Hematopoietic multipotent progenitor cell treated with erythropoietin and hydrocortisone succinate and interleukin-3 and kit ligand, for 6 days (in vitro differentiated cells): ENCODE measurements around the gene LPAR5.

Source experiments
- DNase-seq: peaks from one replicate; pipeline ENCODE4 v3.0.0-alpha.2; 2015

Gene LPAR5

DNA sequence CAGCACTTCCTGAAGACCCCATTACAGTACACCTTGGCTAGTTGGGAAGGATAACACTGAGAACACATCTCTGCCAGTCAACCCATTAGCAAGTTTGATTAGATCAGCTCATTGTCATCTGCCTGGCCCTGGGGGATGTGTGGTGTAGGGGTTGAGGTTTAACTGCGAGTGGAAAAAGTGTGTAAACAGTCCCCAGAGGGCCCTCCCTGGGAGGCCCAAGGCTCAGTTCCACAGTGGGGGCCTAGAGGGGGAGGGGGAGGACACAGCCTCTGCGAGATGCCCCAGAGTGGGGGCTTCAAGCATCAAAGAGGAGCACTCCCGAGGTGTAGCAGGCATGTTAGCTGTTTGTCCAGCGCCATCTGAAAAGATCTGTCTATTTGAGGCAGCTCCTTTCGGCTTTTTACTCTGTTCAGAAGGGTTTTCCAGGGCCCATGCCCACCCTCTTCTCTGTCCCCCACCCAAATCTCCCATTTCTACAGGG lies 344 bp downstream of the LPAR5 start:
- DNase-seq = peak; percentile 83

DNA sequence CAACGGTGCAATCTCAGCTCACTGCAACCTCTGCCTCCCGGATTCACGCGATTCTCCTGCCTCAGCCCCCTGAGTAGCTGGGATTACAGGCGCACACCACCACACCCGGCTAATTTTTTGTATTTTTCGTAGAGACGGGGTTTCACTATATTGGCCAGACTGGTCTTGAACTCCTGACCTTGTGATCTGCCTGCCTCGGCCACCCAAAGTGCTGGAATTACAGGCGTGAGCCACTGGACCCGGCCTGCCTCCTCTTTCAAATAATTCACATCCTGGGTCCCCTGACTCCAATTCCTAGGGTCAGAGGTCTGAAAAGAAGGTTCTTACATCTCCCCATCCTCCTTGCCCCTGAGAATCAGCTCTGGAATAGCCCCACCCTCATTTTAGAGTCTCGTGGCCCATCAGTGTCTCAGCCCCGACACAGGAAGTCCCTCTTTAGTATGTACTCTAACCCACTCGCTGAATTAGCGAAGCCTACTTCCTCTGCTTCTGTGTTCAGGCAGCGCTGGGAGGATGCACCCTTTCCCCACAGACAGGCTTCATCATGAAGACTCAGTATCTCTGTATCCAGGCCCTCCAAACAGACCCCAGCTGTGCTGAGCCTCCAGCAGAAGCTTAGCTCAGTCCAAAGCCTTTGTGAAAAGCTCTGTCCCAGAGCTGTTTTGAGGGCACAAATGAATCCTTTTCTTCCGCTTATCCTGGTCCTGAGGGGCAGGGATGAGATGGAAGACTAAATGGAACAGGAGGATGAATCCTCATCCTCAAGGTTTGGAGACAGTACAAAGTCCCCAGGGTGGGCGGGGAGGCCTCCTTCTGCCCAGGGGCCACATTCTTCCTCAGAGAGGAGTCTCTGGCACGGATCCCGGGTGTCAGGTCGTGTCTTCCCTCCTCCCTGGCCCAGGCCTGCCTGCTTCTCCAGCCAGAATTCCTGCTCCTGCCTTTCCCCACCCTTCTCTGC lies 3.5 kb downstream of the LPAR5 start:
- peak; percentile 75 for DNase-seq

DNA sequence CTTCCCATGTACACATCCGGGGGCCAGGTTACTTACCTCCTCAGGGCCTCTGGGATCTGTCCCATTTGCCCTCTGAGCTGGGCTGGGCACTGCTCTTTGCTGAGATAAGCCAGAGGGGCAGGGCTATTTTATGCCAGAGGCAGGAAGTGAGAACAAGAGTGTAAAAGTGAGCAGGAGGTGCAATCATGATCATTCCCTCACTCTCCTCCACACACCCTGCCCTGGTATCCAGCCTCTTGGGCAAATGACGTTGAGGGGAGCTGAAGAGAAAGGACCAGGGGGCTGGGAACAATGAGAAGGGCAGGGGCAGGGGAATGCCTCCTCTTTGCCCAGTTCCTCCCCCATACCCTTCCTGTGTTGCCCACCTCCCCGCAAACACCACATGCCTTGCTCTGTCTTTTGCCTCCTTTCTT lies 4.2 kb downstream of the LPAR5 start:
- peak; percentile 80 for DNase-seq

DNA sequence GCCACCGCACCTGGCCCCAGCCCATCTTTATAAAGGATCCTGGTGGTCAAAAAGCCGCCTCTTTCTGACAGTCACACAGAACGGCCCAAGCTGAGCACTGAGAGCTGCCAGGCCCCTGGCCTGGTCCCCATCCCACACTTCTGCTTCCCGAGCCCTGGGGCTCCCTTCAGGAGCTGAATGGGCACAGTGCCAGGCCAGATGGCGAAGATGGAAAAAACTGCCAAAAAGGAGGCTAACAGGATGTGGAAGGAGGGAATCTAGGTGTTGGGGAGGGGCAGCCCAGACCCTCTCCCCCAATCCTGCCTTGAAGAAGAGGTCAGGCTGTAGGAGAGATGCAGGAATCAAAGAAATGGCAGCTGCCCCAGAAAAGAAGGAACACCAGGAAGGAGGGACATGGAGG lies 5.0 kb downstream of the LPAR5 start:
- DNase-seq = no peak

DNA sequence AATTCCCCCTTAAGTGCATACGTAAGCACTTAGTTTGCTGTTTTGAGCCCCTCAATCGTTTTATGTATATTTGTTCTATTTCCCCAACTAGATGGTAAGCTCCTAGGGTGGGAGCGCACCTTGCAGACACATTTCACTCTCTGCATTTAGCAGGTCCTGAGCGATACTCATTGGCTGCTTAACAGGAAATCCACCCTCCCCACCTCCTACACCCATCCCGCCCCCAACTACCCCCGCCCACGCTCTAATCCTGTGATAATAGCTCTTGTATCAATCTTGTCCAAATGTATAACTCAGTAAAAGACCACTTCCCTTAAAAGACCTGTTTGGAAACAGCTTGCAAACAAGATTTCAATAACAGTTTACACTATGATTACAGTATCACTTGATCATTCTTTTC lies 8.1 kb downstream of the LPAR5 start:
- DNase-seq = peak; percentile 69

DNA sequence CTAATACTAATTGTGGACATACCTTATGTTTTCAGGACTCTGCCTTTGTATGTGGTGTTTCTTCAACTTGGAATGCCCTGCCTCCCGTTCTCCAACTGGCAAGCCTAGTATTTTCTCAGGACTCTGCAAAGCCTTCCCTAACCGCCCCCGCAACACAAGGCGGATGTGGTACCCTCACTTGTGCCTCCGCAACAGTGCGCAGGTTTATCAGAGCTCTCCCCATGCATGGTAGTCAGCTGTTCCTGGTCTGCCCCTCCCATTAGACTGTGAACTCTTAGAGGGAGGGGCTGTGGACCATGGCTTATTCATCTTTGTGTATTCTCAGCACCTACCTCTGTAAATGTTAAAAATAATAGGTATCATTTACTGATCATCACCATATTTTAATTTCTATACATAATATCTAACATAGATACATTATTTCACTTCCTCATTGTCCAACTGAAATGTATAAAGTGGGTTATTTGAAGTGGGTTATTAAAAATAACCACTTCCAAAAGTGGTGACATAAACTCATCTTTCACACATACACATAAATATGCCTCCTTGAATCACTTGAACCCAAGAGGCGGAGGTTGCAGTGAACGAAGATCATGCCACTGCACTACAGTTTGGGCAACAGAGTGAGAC lies 9.0 kb downstream of the LPAR5 start:
- DNase-seq = peak; percentile 47

DNA sequence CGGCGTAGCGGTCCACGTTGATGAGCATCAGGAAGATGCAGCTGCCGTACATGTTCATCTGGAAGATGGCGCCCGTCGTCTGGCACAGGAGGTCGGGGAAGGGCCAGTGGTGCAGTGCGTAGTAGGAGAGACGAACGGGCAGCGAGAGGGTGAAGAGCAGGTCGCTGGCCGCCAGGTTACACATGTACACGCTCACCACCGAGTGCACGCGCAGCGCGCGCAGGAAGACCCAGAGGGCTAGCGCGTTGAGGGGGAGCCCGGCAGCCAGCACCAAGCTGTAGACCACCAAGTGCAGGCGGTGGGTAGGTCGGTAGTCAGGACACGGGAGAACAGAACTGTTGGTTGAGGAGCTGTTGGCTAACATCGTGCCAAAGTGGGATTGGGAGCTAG lies 14.9 kb downstream of the LPAR5 start:
- DNase-seq = no peak

DNA sequence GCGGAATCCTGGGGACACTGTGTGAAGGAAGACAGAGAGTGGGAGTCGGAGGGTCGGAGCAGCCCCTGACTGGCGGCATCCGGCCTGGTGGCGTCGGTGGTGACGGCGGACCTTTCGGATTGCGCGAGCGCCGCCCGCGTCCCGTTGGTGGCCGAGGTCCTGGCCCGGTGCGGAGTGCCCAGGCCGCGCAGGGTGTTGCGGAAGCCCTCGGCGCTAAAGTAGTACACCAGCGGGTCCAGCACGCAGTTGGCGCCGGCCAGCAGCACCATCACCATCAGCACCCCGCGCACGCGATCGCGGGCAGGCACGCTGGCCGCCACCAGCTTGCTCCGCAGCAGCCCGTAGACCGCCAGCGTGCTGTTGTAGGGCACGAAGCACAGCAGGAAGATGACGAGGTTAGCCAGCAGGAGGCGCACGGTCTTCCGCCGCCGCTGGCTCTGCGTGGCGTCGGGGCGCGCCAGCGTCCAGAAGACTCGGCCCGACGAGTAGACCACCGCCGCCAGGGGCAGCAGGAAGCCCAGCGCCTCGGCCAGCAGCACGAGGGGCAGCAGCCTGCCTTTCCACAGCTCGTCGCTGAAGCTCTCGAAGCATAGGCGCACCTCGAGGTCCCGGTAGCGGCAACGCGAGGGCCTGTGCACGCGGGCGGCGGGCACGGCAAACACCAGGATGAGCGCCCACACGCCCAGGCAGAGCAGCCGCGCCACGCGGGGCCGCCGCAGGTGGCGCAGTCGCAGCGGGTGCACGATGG lies 15.4 kb downstream of the LPAR5 start:
- peak; percentile 62 for DNase-seq

DNA sequence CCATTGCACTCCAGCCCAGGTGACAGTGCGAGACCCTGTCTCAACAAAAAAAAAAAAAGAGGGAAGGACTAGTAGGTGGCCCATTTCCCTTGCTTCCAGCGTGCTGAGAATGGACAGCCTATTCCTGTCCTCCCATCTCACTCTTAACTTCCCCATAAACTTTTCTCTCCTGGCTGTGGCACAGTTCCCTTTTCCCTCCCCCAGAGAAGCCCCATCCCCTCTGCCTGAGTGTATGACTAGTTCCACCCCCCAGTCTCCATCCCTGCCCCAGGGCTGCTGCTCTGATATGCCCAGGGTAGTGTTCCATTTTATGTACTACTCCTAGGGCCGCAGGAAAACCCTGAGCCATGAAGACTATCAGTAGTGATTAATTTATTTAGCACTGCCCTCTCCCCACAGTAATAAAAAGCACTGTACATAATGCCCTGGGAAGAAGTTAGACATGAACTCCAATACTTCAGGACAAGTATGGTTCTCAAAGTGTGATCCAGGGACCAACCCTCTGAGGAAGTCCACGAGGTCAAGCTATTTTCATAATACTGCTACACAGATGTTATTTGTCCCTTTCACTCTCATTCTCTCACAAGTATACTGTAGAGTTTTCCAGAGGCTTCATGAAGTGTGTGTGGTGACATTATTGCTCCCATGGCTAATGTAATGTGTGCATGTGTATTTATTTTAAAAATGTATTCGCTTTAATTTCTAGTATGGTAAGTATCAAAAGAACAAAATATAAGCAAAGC lies 17.1 kb downstream of the LPAR5 start:
- no peak for DNase-seq

DNA sequence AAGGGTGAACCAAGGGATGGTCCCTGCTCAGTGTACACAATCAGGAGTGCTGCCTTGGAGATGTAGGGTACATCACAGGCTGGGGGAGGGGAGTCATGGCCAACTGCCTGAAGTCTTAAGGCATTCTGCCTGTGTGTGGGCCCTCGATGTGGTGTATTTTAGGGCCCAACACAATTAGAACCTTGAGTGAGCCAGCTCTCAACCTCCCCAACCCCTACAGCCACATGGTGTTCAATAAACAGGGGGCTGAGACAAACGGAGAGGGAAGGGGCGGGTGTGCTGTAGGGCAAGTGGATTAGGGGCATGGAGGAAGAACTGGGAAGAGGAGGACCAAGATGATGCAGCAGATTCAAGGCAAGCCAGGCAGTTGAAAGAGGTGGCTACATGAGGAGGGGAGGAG lies 20.0 kb downstream of the LPAR5 start:
- DNase-seq = no peak

DNA sequence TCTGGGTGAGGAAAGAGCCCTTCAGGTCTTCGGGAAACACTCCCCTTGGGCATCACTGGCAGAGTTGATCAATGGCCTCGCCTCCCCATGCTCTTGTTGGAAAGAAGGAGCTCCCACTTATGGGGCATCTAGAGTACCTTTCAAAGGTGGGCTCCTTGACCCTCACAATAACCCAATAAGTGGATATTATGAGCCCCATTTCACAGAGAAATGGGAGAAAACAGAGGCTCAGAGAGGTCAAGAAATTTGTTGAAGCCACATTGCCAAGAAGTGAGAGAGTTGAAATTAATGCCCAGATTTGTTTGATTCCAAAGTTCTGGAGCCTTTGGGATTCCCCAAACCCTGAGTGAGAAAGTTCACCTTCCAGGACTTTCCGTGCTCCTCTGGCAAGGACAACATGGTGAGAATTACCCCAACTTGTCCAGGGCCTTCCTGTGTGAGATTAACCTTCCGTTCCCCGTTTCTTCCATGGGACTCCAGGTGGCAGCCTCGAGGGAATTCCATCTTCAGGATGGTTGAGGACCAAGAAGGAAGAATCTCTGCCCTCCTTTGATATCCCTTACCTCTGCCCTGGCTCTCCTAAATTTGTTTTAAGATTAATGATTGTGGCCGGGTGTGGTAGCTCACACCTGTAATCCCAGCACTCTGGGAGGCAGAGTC lies 21.1 kb downstream of the LPAR5 start:
- DNase-seq = no peak

DNA sequence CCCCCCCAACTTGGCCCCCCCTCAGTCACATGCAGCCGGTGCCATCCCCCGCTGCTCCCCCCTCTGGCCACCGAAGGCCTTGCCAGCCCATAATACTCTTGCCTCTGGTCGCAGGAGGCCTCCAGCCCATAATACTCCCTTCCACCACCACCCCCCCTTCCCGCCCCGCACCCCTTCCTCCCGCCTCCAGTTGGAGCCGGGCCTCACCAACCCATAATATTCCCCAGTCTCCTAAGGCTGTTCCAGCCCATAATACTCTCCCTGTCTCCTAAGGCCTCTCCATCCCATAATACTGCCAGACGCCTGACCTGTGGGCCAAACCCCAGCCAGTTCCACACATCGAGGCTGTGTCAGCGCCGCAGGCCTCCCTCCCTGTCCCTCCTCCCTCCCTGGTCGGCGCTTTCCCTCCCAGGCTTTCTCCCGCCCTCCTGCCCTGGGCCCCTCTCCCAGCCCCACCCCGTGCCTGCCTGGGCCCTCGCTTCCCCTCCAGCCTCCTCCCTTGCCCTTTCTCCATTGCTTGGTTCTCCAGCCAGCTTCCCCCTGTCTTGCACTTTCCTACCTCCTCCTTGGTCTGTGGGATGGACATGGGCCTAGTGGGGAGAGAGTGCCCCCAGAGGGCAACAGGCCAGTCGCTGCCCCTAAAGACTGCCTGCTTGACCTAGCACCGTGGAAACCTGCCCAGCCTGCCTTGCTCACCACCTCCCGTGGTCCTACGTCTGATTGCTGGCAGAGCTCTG lies 21.8 kb downstream of the LPAR5 start:
- DNase-seq = peak; percentile 99

DNA sequence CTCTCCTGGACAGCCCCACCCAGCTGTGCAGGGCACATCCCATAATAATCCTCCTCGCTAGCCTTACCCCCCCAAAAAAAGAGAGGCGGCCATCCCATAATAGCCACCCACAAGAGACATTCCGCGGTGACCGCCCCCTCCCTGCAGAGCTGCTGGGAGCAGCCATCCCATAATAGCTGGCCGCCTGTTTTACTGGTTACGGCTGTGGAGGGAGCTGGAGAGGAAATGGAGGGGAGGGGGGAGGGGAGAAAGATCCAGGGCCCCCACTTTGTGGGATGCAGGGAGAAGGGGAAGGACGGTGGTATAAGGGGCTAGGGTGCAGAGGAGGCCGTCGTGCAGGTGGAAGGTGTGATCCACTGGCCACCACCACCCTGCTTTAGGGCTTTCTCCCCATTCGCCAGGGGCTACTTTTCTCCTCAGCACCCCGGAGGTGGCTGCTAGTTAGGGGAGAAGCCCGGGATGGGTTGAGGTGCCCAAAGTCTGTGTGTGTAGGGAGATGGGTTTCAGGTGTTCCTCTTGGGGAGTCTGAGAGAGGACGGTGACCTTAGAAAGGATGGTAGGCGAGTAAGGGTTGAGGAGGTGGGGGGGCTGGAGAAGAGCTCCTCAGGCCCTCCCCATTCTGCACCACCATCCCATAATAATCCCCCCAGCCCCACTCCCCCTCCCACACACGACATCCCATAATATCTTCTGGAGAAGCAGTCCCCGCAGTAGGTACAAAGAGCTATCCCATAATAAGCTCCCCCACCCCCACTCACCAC lies 22.6 kb downstream of the LPAR5 start:
- peak; percentile 97 for DNase-seq

DNA sequence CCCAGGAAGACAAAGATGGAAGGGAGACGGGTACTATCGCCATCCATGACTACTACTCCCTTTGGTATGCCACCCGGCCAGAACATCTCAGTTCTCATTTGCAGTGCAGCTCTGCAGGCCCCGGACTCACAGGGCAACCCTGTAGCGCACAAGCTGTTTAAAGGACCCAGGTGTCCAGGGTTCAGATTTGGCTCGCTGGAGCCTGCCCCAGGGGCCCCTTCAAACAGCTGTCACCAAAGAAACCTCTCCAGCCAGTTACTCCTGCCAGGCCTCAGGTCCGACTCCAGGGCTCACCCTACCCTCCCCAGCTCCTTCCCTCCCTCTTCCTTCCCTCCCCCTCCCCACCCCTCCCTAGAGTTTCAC lies 23.1 kb downstream of the LPAR5 start:
- no peak for DNase-seq

DNA sequence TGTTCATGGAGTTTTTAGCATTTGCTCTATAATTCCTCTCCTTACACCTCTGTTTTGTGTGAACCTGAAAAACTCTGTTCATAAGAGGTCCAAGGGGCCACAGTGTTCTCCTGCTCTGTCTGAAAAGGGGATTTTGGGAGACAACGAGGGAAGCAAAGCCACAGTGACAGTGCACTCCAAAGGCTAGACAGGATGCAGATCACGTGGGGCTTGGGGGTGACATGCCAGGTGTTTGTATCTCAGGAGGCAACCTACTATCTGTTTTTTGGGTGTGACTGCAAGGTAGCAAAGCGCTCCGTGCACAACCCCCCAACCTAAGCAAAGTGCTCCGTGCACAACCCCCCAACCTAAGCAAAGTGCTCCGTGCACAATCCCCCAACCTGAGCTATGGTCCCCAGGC lies 23.5 kb downstream of the LPAR5 start:
- DNase-seq = peak; percentile 35

DNA sequence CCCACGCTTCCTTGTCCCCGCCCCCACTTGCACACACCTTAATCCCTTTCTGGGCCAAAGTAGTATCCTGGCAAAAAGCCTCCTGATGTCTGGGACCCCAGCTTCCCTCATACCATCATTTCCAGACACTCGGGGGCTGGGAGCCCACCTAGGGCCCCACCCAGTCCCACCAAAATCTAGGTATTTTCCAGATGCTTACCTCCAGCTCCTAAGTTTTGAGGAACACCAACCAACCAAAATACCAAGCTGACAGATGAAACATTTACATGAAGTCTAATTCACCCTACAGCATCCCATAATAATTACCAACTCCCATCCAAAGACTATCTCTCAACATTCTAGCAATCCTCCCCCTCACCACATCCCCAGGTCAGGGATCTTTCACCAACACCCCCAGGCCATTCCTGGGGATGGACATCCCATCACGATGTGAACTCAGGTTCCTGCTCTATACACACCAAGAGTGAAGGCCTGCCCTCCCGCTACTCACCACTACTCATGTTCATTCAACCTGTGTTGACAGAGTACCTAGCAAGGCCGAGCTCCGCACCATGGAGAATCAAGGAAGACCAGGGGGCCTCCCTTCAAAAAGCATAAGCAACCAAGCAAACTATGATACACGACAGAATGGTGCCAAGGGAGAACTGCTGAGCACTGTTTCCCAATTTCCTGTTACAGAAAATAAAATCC lies 27.0 kb downstream of the LPAR5 start:
- peak; percentile 52 for DNase-seq

DNA sequence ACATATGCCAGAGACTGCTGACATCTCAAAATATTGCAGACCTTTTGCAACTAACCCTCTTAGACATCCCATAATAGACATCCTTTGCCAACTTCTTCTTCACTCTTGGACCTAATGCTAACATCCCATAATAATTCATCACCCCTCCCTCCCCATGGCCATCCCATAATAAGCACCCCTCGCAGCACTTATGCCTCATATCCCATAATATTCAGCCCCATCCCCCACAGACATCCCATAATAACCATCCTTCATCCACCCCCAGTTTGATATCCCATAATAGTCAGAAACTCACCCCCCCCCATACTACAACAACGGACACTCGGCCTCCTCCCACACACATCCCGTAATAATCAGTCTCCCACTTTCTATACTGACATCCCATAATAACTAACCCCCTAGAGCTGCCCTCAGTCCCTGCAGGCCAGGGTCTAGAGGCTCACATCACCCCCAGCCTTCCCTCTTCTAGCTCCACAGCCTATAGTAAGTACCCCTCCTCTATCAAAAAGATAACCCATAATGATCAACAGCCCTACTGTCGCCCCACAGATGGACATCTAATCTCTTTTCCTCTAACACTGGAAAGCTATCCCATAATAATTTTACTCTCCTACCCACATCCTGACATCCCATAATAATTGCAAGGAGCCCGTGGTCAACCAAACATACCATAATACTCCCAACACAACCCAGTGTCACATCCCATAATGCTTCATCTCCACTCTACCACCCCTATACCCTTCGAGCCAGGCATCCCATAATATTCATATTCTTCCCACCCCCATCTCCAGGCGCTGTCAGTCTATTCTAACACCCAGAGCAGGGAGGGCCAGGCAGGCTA lies 27.8 kb downstream of the LPAR5 start:
- peak; percentile 97 for DNase-seq

DNA sequence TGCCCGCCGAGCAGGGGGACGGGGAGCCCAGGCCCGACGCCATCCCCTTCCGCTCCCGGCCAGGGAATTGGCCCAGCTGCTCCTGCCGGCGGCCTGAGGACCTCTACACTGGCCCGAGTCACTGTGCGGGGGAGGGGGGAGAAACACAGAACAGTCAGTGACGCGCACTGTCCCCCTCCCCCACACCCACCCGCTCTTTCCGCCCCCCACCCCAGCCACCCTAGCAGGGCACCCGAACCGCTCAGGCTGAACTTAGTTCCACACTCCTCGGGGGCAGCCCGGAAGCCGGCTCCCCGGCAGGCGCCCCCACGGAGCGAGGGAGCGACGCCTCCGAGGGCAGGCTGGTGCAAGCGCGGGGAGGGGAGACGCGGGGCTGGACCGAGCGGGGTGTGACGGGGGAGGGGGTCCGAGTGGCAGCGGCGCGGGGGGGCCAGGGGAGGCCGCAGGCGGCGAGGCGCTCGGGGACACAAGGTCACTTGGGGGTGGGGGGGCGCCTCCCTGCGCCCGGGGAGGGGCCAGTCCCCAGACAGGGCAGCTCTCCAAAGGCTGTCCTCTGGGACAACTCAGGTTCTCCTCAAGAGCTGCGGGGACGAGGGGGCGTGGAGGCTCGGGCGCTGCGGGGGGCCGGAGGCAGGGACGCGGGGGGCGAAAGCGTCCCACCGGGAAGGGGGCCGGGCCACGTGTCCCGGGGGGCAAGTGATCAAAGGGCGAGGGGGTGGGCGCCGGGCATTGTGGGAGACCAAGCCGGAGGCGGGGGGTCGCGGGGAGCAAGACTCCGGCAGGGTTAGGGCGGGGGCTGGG lies 29.2 kb downstream of the LPAR5 start:
- DNase-seq = peak; percentile 60
